ENCODE results near the gene EYS.
"Not testable (repeated sequence)": the region's sequence is repeated elsewhere in the genome, so short reads cannot be mapped to it uniquely, and the experiment has no call there.

Gene EYS

GRCh38 chr6:64084185-64084663 is 1622.8 kb downstream of the EYS start:
- no peak for DNase-seq (ENCODE audit: low spot score)
- no peak for FAIRE-seq

- FAIRE-seq, result no peak
Observed at GRCh38 chr6:64083261-64083660, 1623.8 kb downstream of the EYS start.

GRCh38 chr6:64081453-64081852 is 1625.6 kb downstream of the EYS start:
- DNase-seq (ENCODE audit: low spot score), result no peak
- no peak for FAIRE-seq

More at GRCh38 chr6:64083261-64083660, 1623.8 kb downstream of the EYS start:
- no peak for DNase-seq (ENCODE audit: low spot score)

GRCh38 chr6:64074981-64075380 is 1632.0 kb downstream of the EYS start:
- no peak for FAIRE-seq
- no peak for DNase-seq (ENCODE audit: low spot score)

GRCh38 chr6:64072686-64073085 is 1634.3 kb downstream of the EYS start:
- FAIRE-seq, result no peak

GRCh38 chr6:64064919-64065318 is 1642.1 kb downstream of the EYS start:
- FAIRE-seq, result no peak
- DNase-seq (ENCODE audit: low spot score), result no peak

More at GRCh38 chr6:64072686-64073085, 1634.3 kb downstream of the EYS start:
- DNase-seq (ENCODE audit: low spot score), result no peak

GRCh38 chr6:64062960-64063683 is 1643.9 kb downstream of the EYS start:
- DNase-seq (ENCODE audit: low spot score) (no peak), FAIRE-seq (no peak)

- no peak for FAIRE-seq
- DNase-seq (ENCODE audit: low spot score), result no peak
Observed at GRCh38 chr6:64054861-64055260, 1652.2 kb downstream of the EYS start.

- no peak for DNase-seq (ENCODE audit: low spot score)
- no peak for FAIRE-seq
Observed at GRCh38 chr6:64050590-64050989, 1656.4 kb downstream of the EYS start.

- DNase-seq (ENCODE audit: low spot score) (no peak), FAIRE-seq (no peak)
Observed at GRCh38 chr6:64049736-64050135, 1657.3 kb downstream of the EYS start.

- DNase-seq (ENCODE audit: low spot score) (no peak), FAIRE-seq (no peak)
Observed at GRCh38 chr6:64046746-64047208, 1660.2 kb downstream of the EYS start.

- FAIRE-seq (no peak), DNase-seq (ENCODE audit: low spot score) (no peak)
Observed at GRCh38 chr6:64041373-64041772, 1665.7 kb downstream of the EYS start.

- no peak for FAIRE-seq
- no peak for DNase-seq (ENCODE audit: low spot score)
Observed at GRCh38 chr6:64040113-64040512, 1666.9 kb downstream of the EYS start.

GRCh38 chr6:64037427-64037826 is 1669.6 kb downstream of the EYS start:
- DNase-seq (ENCODE audit: low spot score) (no peak), FAIRE-seq (no peak)

GRCh38 chr6:64034910-64035655 is 1671.9 kb downstream of the EYS start:
- DNase-seq (ENCODE audit: low spot score) (no peak), FAIRE-seq (no peak)

GRCh38 chr6:64034291-64034690 is 1672.7 kb downstream of the EYS start:
- no peak for DNase-seq (ENCODE audit: low spot score)
- no peak for FAIRE-seq

GRCh38 chr6:64030950-64031618 is 1675.9 kb downstream of the EYS start:
- FAIRE-seq; DNase-seq (ENCODE audit: low spot score): not testable (repeated sequence)

GRCh38 chr6:64023693-64024092 is 1683.3 kb downstream of the EYS start:
- DNase-seq (ENCODE audit: low spot score) (no peak), FAIRE-seq (no peak)

- DNase-seq (ENCODE audit: low spot score), result no peak
- FAIRE-seq, result no peak
Observed at GRCh38 chr6:64014595-64014994, 1692.4 kb downstream of the EYS start.

- DNase-seq (ENCODE audit: low spot score) (no peak), FAIRE-seq (no peak)
Observed at GRCh38 chr6:64013011-64013410, 1694.0 kb downstream of the EYS start.

- DNase-seq (ENCODE audit: low spot score), result no peak
- FAIRE-seq, result no peak
Observed at GRCh38 chr6:64012351-64013001, 1694.5 kb downstream of the EYS start.
